SK-N-SH (cell line): ENCODE measurements around the gene CLASP2.

Experiments
- CHD2 ChIP-seq: fragments of 150-350 bp; IDR thresholded peaks from 2 replicates; pipeline ENCODE4 v1.6.1; 2018; ENCODE audit warnings: low read length; ENCODE audit not compliant: partially characterized antibody
- CTCF ChIP-seq: fragments of 200-600 bp; sonication (generic); IDR thresholded peaks from 2 replicates; pipeline ENCODE4 v1.6.1; 2017; ENCODE audit warnings: antibody characterized with exemption, mild to moderate bottlenecking, moderate library complexity
- GATA2 ChIP-seq: sonication (generic); formaldehyde crosslinking; IDR thresholded peaks from 2 replicates; pipeline ENCODE4 v1.5.0; 2020; ENCODE audit warnings: mild to moderate bottlenecking, missing genetic modification reagents
- MXI1 ChIP-seq: IDR thresholded peaks from 2 replicates; pipeline ENCODE4 v1.6.1; 2012; ENCODE audit warnings: mild to moderate bottlenecking, low read depth, low read length, improper control_type of control experiment
- NFIC ChIP-seq: IDR thresholded peaks from 2 replicates; pipeline ENCODE4 v1.4.0; 2012; ENCODE audit warnings: borderline replicate concordance
- NRF1 ChIP-seq: IDR thresholded peaks from 2 replicates; pipeline ENCODE4 v1.6.1; 2012; ENCODE audit warnings: low read depth, mild to moderate bottlenecking, low read length
- POLR2AphosphoS5 ChIP-seq: IDR thresholded peaks from 2 replicates; pipeline ENCODE4 v1.6.1; 2012; ENCODE audit warnings: low read depth, low read length
- RAD21 ChIP-seq: IDR thresholded peaks from 2 replicates; pipeline ENCODE4 v1.6.1; 2012; ENCODE audit warnings: mild to moderate bottlenecking, low read length
- RFX5 ChIP-seq: IDR thresholded peaks from 2 replicates; pipeline ENCODE4 v1.6.1; 2012; ENCODE audit warnings: mild to moderate bottlenecking, improper control_type of control experiment, low read length
- TAF1 ChIP-seq: IDR thresholded peaks from 2 replicates; pipeline ENCODE4 v1.6.1; 2012; ENCODE audit warnings: low read depth, mild to moderate bottlenecking, low read length, moderate library complexity, borderline replicate concordance
- YY1 ChIP-seq: IDR thresholded peaks from 2 replicates; pipeline ENCODE4 v1.4.0; 2012; ENCODE audit warnings: low read depth, mild to moderate bottlenecking
- ZBTB33 ChIP-seq: IDR thresholded peaks from 2 replicates; pipeline ENCODE4 v1.4.0; 2012; ENCODE audit warnings: low read depth, borderline replicate concordance

- no peak for TF ChIP-seq CHD2
- TF ChIP-seq NRF1, result no peak
- TF ChIP-seq GATA2 (CRISPR knock-in tag), result no peak
- TF ChIP-seq CTCF, result no peak
- no peak for TF ChIP-seq TAF1
- TF ChIP-seq POLR2AphosphoS5, result no peak
- TF ChIP-seq NFIC, result no peak
- no peak for TF ChIP-seq YY1
- no peak for TF ChIP-seq RAD21
- no peak for TF ChIP-seq RFX5
- no peak for TF ChIP-seq ZBTB33
- no peak for TF ChIP-seq MXI1
Measured at GRCh38 chr3:33629219-33629618, 88.8 kb downstream of the CLASP2 start.
